Endothelial cell of umbilical vein (primary cell): ENCODE results near the gene PKD1L1.

ENCODE experiments used
- EZH2 ChIP-seq: IDR thresholded peaks from 2 replicates; pipeline ENCODE4 v1.6.1; 2012; ENCODE audit warnings: borderline replicate concordance, low read depth, mild to moderate bottlenecking, moderate library complexity, low read length, inconsistent platforms; ENCODE audit not compliant: severe bottlenecking
- FOS ChIP-seq: IDR thresholded peaks from 2 replicates; pipeline ENCODE4 v1.6.1; 2011; ENCODE audit warnings: mild to moderate bottlenecking, low read length, moderate library complexity, borderline replicate concordance; ENCODE audit not compliant: insufficient read depth
- MYC ChIP-seq: IDR thresholded peaks from one replicate; pipeline ENCODE4 v1.6.1; 2011; ENCODE audit warnings: mild to moderate bottlenecking, low read depth, low read length
- POLR2A ChIP-seq: IDR thresholded peaks from 2 replicates; pipeline ENCODE4 v1.6.1; 2012; ENCODE audit warnings: low read depth, mild to moderate bottlenecking, control low read depth, low read length
- POLR2AphosphoS5 ChIP-seq: IDR thresholded peaks from 2 replicates; pipeline ENCODE4 v1.6.1; 2012; ENCODE audit warnings: low read depth, mild to moderate bottlenecking, control low read depth, low read length, moderate library complexity; ENCODE audit not compliant: insufficient read depth
- TF ChIP-seq, protein P1 (sequence below), 2 donors: IDR thresholded peaks; 1 replicate in 1 of 2; 2 replicates in 1 of 2; pipeline ENCODE4 v1.5.1; 2011; ENCODE audit warnings: low read length in 2 of 2, mild to moderate bottlenecking in 2 of 2, moderate library complexity in 2 of 2, control low read depth in 1 of 2, inconsistent platforms in 1 of 2, low read depth in 1 of 2; ENCODE audit not compliant: insufficient read depth in 1 of 2; ENCODE audit errors: extremely low read depth in 1 of 2
- TF ChIP-seq, protein P2 (sequence below): IDR thresholded peaks from 2 replicates; pipeline ENCODE4 v1.6.1; 2011; ENCODE audit not compliant: insufficient read depth, insufficient read length

DNA sequence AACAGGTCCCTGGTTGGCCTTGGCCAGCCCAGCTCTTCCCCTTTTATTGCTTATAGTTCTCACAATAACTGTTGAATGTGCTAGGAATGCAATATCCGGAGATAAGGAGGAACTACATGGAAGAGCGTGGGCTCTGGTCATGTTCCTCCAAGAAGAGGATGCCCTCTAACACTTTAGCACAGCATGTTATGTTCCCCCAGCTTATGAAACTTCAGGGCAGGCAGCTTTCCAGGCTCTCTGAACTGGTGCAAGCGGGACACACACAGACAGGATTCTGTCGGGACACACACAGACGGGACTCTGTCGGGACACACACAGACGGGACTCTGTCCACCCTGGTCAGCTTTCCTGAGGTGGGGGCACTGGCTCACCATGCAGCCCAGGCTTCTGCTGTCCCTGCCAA lies 141.6 kb downstream of the PKD1L1 start:
- TF ChIP-seq, protein P1, sequence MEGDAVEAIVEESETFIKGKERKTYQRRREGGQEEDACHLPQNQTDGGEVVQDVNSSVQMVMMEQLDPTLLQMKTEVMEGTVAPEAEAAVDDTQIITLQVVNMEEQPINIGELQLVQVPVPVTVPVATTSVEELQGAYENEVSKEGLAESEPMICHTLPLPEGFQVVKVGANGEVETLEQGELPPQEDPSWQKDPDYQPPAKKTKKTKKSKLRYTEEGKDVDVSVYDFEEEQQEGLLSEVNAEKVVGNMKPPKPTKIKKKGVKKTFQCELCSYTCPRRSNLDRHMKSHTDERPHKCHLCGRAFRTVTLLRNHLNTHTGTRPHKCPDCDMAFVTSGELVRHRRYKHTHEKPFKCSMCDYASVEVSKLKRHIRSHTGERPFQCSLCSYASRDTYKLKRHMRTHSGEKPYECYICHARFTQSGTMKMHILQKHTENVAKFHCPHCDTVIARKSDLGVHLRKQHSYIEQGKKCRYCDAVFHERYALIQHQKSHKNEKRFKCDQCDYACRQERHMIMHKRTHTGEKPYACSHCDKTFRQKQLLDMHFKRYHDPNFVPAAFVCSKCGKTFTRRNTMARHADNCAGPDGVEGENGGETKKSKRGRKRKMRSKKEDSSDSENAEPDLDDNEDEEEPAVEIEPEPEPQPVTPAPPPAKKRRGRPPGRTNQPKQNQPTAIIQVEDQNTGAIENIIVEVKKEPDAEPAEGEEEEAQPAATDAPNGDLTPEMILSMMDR (IDR thresholded peaks at IDR 0.05; ENCODE audit: extremely low read depth in 1 of 2, insufficient read depth in 1 of 2, low read depth in 1 of 2, low read length in 2 of 2): no peak
- TF ChIP-seq MYC: no peak
- TF ChIP-seq POLR2A: no peak
- TF ChIP-seq, protein P2, sequence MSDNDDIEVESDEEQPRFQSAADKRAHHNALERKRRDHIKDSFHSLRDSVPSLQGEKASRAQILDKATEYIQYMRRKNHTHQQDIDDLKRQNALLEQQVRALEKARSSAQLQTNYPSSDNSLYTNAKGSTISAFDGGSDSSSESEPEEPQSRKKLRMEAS: no peak
- no peak for TF ChIP-seq POLR2AphosphoS5
- TF ChIP-seq EZH2: no peak
- TF ChIP-seq FOS: no peak
